GM18951 (cell line): ENCODE data around the gene ACTL7B.

Source experiments
- POLR2A ChIP-seq: IDR thresholded peaks from 4 replicates; pipeline ENCODE4 v1.6.1; 2011; ENCODE audit warnings: mild to moderate bottlenecking; ENCODE audit not compliant: insufficient read length, insufficient read depth; ENCODE audit errors: extremely low read depth
- in situ Hi-C: fragments of 300-500 bp; cut with MboI; formaldehyde crosslinking; loops from one replicate; pipeline ENCODE4 v1.12.0; 2022; ENCODE audit warnings: low sequenced_read_pairs, mixed read lengths, inconsistent platforms; ENCODE audit not compliant: unreplicated experiment

Gene ACTL7B

DNA sequence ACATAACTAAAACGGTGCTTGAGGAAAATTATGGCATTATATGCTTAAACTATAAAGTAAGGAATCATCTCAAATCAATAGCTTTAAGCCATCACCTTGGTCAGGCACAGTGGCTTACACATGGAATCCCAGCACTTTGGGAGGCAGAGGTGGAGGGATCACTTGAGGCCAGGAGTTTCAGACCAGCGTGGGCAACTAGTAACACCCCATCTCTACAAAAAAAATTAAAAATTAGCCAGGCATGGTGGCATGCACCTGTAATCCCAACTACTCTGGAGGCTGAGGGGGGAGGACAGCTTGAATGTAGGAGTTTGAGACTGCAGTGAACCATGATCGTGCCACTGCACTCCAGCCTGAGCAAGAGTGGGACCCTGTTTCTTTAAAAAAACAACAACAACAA lies 28.9 kb upstream of the ACTL7B start:
- in situ Hi-C loops: no loop called here
- no peak for TF ChIP-seq POLR2A

- no peak for TF ChIP-seq POLR2A
- in situ Hi-C loops: no loop called here
Observed at GRCh38 chr9:108883085-108883484, 27.3 kb upstream of the ACTL7B start.

DNA sequence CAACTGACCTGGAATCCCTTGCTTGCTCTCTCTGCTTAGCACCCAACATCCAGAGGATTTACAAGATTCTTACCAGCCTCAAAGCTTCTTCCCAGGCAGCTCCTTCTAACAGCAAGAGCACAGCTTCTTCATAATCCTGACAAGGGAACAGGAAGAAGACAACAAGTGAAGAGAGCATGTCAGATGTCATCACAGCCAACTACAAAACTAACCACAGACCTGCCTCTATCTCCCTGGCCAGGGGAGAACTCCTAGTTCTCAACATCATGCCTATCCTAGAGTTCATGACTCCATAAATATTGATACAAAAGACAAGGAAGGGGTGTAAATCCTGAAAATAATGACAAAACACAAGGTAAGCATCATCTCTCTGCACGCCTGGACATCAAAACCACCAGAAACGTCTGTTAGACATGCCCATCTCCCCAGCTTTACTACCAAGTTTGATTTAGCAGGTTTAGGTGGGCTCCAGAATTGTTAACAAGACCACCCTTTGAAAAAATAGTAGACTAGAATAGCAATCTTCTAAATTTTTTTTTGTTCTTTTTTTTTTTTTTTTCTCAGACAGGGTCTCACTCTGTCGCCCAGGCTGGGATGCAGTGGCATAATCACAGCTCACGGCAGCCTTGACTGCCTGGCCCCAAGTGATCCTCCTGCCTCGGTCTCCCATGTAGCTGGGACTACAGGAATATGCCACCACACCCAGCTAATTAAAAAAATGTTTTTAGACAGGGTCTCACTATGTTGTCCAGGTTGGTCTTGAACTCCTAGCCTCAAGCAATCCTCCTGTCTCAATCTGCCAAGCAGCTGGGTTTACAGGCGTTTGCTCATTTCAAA lies 26.5 kb upstream of the ACTL7B start:
- no peak for TF ChIP-seq POLR2A
- in situ Hi-C loops: no loop called here

GRCh38 chr9:108880738-108881316 lies 25.0 kb upstream of the ACTL7B start:
- in situ Hi-C loops: no loop called here

GRCh38 chr9:108877524-108877923 lies 21.7 kb upstream of the ACTL7B start:
- in situ Hi-C loops: no loop called here
- TF ChIP-seq POLR2A: no peak

More at GRCh38 chr9:108880738-108881316, 25.0 kb upstream of the ACTL7B start:
- TF ChIP-seq POLR2A: no peak

DNA sequence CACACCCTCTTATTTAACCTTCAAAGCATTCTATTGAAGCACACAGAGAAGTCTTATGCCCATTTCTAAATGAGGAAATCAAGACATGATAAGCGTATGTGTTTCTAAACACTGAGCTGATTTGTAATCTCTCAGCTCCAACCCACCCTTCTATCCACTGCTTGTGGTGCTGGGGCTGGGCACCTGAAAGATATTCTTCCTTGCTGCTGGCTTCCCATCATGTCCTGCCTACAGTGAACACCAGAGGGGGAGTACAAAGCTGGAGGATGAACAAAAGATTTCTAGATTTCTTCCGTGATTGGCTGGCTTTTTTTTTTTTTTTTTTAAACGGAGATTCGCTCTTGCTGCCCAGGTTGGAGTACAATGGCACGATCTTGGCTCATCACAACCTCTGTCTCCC lies 20.6 kb upstream of the ACTL7B start:
- in situ Hi-C loops: no loop called here
- no peak for TF ChIP-seq POLR2A

DNA sequence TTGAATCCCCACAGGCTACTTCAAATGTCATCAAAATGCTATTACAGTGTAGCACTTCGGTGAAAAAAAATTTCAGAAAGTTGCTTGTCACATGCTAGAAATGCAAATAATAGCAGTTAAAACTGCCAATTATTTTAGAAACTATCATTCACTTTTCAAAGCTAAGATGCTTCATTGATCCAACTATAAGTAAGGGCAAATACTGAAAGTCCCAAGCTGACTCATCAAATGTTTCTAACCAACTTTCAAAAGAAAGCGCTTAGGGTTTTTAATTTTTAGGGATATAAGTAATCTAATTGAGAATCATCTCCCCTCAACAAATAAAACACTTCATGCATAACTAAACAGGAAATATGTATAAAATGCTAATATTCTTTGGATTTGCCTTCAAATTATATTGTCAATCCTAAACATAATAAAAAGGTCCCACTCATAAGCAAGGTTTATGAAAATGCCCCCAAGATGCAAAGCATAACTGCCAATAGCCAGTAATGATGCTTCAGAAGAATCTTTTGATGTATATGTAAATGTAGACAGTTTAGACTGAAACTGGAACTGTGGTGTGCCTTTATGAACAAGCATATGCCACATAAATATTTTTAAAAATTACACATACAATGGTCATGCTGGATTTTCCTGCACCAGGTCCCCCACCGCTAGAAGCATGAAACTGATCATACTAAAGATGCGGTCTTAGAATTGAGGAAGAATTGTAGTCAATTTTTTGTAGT lies 18.4 kb upstream of the ACTL7B start:
- in situ Hi-C loops: no loop called here
- no peak for TF ChIP-seq POLR2A

DNA sequence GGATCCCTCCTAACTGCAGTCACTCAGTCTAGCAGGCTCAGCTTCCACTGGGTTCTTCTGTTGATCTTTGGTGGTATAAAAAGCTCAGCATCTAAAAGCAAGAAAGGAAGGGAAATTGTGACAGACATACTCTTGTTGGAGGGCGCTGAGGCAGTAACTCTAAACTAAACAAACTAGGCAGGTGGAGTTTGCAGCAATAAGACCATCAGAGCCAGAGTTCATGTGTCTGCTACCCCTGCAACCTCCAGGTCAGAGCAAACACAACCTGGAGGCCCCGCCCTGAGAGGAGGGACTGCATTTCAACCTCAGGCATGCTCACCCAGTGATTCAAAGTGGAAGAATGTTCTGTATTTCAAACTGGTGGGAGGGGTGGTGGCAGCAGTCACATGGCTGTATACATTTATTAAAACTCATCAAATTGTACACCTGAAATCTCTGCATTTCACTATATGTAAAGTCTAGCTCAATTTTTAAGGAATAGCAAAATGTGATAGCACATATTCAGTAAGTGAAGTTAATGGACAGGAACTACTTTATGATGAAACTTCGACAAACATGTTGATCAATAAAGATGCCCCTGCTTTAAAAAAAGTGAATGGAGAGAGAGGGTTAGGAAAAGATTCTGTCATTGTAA lies 13.4 kb upstream of the ACTL7B start:
- in situ Hi-C loops: no loop called here

GRCh38 chr9:108867829-108868228 lies 12.0 kb upstream of the ACTL7B start:
- in situ Hi-C loops: no loop called here
- no peak for TF ChIP-seq POLR2A

More for the DNA sequence above, 13.4 kb upstream of the ACTL7B start:
- TF ChIP-seq POLR2A: no peak

DNA sequence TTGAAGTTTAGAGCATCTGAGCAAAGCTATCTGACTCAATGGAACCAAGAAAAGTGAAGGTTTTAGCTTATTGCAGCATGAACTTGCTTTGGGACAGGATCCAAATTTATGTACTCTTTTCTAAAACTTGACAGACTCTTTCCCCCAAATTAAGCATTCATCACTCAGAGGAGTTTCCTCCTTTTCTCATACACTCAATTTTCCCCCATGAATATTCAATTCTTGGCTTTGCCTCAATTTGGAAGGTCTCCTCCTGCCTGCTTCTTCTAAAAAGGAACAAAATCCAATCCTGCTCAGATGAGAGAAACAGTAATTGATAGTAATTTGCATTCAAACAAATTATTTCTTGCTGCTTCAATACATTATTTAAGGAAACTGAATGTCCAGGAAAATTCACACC lies 11.3 kb upstream of the ACTL7B start:
- in situ Hi-C loops: no loop called here
- TF ChIP-seq POLR2A: no peak

GRCh38 chr9:108866001-108866420 lies 10.2 kb upstream of the ACTL7B start:
- TF ChIP-seq POLR2A: no peak
- in situ Hi-C loops: no loop called here

GRCh38 chr9:108865037-108865436 lies 9.3 kb upstream of the ACTL7B start:
- in situ Hi-C loops: no loop called here

GRCh38 chr9:108864446-108864845 lies 8.7 kb upstream of the ACTL7B start:
- no peak for TF ChIP-seq POLR2A
- in situ Hi-C loops: no loop called here

More at GRCh38 chr9:108865037-108865436, 9.3 kb upstream of the ACTL7B start:
- TF ChIP-seq POLR2A: no peak

DNA sequence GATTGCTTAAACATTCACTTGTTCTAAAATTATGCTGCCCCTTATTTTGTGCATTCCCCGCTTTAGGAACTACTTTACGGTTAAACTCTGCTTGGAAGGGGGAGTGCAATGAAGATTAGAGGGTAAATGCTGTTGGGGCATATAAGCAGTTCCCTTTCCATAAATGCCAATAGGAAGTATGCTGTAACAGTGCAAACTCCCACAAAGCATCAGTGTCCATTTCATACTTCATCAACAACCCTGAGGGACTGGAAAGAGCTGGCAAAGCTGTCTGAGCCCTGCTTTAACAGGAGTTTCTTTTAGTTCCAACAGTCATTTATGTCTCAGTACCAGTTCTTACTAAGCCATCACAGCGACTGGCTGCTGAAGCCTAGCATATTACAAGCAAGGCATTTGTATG lies 8.1 kb upstream of the ACTL7B start:
- TF ChIP-seq POLR2A: no peak
- in situ Hi-C loops: no loop called here

DNA sequence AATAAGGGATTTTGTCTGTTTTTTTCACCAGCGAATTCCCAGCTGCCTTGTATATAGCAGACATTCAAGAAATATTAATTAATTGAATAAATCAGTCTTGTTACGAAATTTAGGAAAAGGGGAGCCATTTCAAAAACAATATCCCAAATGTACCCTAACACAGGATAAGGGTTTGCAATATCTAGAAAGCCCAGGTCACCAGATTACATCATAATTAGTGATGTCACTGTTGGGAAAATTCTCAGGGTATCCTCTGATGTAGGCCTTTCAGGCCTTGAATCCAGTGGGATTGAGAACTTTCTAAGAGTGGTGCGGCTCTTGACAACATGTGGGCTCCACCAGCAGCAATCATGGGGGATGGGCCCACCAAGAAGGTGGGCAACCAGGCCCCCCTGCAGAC lies 6.2 kb upstream of the ACTL7B start, which contains the start of gene ACTL7A:
Gene ACTL7A (plus strand): TSS at position 270 of the 400 bp plus-strand sequence. CDS start 57 bp downstream, at position 327.
- in situ Hi-C loops: no loop called here
- no peak for TF ChIP-seq POLR2A
